ENCODE measurements around the gene ATP4B.
"Not testable (repeated sequence)": the region's sequence is repeated elsewhere in the genome, so short reads cannot be mapped to it uniquely, and the experiment has no call there.

The ATP4B gene

DNA sequence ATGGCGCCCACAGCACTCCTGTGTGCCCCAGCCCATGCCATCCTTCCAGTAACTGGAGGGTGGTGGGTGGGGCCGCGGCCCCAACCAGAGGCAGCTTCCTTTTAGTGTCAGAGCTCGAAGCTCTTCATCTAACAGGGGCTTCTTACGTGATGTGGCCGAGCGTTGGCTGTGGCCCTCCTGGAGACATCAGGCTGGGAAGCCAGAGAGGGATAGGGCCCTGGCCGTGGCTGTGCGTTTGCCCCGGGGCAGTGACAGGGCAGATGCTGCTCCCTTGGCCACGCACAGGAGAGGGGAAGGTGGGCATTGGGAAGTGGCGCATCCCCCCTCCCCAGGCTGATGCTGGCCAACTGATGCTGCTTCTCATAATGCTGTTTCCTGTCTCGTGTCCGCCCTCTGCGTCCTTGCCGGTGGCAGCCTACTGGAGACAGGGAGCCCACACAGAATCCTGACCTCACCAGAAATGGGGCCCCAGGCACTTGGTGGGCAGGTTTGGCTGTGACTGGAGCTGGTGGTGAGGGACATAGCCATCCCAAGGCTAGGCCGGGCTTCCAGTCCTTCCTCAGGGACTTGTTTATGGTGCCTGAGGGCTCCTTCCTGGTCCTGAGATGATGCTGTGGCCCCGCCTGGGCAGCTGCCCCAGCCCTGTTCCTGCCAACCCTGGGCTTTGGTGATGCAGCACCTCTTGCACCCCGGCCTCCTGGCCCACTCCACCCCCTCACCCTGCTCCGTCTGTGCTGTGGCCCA, 34.3 kb downstream of the ATP4B start:
- peak in 1 of 2 experiments; percentile 12 for DNase-seq

DNA sequence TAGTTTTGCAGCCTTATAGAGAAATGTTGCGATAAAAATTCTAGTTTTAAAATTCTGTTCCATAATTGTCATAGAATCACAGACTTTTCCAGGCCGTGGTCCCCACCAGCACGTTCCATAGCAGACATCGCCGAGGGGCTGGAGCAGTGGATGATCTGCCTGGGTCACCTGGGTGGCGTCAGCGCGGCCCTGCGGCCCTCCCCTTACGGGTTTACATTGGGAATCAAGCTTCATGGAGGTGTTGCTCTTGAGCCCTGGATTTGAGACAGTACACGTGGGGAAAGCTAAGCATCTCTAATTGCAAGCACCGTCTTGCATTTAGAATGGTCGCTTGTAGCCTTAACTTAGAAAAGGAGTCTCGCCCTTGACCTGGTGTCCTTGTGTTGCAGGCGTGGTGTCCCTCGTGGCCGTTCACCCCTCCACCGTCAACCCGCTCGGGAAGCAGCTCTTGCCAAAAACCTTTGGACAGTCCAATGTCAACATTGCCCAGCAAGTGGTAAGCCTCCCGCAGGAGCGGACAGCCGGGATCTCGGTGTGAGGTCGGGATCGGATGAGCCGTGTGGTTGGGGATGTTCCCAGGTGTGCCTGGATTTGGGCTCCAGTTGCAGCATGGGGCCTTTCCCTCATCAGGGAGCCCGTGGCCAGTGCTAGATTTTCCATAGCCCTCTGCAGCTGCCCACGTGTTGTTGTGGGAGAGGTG, 35.1 kb downstream of the ATP4B start:
- no peak for DNase-seq

DNA sequence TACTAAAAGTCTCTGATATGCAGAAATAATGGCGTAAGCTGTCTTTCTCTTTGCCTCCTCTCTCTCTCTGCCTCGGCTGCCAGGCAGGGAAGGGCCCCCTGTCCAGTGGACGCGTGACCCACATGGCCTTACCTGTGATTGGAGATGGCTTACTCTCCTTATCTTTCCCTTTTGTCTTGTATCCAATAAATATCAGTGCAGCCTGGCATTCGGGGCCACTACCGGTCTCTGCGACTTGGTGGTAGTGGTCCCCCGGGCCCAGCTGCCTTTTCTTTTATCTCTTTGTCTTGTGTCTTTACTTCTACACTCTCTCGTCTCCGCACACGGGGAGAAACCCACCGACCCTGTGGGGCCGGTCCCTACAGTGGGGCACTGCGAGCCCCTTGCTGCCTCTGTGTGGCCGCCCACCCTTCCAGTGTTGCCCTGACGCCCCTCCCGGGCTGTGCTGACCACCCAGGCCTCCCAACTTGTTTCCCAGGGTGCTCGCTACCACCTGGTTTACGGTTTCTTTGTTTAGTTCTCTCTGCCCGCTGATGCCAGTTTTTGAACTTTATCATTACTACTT, 35.9 kb downstream of the ATP4B start:
- not testable (repeated sequence) for DNase-seq

DNA sequence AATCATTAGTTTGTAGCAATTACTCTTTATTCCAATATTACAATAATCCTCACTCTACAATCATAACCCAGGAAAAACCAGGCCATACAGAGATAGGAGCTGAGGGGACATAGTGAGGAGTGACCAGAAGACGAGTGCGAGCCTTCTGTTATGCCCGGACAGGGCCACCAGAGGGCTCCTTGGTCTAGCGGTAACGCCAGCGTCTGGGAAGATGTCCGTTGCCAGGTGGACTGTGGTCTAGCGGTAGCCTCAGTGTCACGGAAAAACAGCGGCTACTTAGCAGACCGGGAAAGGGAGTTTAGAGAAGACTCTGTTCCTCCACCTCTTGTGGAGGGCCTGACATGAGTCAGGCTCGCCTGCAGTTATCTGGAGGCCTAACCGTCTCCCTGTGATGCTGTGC, 36.5 kb downstream of the ATP4B start:
- DNase-seq = not testable (repeated sequence)

DNA sequence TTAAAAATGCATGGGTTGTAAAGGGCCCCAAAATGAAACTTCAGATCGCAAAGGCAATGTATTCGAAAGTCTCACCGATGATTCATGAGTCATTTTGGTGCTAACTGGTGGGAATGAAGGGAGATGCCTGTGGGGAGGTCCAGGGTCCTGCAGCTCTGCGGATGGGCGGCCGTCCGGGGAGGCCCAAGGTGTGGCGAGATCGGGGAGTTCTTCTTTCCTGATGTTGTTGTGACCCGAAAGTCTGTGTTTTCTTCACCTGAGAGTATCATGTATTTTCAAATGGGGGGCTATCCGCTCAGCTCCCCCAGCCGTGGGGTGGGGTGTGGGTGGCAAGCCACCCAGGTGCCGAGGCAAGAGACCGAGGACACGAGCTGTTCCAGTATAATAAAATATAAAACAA, 37.0 kb downstream of the ATP4B start:
- no peak for DNase-seq

DNA sequence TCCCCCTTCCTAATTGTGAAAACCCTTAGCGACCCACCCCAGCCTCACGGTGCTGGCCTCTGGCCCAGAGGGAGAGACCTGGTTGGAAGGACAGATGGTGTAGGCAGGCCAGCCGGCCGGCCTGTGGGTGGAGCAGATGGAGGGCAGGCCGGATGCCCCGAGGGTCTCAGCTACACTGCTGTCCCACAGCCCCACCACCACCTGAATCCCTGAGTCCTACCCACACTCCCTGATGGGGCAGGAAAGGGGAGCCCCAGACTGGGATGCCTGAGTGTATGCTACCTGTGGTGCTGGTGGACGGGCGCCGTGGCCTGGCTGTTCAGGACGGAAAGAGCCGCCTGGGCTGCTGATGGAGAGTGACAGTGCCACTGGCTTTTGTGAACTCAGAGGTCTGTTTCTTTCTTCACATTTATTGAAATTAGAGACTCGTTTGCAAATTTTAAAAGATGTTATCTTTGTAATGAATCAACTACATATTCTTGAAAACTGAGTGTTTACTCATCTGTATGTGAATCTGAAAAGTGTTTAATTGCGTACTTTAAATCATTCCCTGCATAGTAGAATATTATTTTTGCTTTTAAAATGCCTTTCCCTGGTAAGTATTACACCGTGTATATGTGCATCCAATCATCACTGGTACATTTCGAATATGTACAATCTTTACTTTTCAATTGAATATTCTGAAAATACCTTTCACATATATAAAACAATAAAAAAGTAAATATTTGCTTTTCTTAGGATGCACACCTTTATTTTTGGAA, 37.8 kb downstream of the ATP4B start:
- no peak for DNase-seq

DNA sequence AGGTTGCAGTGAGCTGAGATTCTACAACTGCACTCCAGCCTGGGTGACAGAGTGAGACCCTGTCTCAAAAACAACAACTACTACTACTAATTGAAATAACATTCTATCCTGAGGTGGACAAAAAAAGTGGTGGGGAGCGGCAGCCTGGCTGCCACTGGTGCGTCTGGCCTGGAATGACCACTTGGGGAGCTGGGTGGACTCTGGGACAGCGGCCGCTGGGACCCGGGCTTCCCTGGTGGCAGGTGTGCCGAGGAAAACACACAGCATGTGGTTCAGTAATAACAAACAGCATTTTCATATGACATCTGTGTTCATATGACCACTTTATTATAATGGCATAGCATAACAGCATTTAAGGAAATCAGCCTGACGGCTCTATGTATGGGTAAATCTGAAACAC, 39.5 kb downstream of the ATP4B start:
- DNase-seq = no peak

DNA sequence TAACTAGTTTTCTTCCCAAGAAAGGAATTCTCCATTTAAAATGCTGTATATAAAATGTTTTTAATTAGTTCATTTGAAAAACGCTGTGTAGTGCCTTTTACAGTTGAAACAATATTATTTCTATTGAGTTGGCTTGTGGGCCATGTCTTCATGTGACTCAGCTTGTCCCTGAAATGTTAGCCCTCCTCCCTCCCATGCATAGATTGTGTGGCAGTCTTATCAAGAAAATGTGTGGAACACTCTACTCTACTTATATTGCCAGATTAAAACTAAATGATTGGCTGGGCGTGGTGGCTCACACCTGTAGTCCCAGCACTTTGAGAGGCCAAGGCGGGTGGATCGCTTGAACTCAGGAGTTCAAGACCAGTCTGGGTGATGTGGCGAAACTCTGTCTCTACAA, 40.0 kb downstream of the ATP4B start:
- no peak for DNase-seq

DNA sequence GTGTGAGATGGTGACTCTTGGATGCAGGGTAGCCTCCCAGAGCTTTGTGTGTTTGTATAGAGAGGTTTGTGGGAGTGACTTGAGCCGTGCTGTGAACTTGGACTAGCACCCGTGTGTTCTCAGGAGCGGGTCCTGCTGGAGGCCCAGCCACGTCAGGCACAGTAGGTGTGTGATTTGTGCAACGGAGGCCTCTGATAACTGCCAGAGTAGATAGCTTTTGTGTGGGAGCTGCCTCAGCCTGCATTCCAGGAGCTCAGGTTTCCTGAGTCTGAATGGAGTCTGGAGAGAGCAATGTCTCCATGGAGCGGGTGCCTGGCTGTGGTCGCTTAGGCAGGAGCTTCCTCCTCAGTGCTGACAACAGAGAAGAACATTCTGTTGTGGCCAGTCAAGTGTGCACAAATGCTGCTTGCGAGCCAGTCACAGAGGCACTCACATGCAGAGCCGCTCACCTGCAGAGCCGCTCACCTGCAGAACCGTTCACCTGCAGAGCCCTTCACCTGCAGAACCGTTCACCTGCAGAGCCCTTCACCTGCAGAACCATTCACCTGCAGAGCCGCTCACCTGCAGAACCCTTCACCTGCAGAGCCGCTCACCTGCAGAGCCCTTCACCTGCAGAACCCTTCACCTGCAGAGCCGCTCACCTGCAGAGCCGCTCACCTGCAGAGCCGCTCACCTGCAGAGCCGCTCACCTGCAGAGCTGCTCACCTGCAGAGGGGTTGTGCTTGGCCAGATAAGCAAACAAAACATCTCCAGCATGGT, 40.8 kb downstream of the ATP4B start:
- DNase-seq = peak in 1 of 2 experiments; percentile 20

DNA sequence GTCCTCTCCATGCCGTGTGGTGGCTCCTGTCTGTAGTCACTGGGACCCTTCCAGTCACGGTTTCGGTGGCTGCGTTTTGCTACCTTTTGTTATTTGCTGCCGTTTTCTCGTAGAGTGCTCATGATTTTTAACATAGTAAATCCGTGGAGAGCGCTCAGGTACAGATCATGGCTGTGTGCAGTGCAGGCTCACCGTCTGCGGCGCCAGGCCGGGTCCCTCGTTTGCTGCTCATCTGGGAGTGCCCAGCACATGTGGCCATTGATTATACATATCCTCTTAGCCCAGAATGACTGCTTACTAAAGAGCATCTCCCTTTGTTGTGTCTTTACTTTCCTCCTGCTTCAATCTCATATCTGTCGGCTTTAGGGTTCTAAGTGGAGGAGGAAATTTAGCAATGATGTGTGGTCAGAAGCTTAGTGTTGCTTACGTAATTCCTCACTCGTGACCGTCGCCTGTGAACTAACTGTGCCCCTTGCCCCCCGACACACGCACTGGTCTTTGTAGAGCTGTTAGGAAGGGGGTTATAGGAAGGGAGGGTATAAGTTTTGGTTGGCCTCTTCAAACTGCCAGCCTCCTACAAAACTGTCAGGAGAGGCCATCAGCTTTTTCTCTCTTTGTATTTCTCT, 41.6 kb downstream of the ATP4B start:
- DNase-seq = peak; percentile 95 to 96

DNA sequence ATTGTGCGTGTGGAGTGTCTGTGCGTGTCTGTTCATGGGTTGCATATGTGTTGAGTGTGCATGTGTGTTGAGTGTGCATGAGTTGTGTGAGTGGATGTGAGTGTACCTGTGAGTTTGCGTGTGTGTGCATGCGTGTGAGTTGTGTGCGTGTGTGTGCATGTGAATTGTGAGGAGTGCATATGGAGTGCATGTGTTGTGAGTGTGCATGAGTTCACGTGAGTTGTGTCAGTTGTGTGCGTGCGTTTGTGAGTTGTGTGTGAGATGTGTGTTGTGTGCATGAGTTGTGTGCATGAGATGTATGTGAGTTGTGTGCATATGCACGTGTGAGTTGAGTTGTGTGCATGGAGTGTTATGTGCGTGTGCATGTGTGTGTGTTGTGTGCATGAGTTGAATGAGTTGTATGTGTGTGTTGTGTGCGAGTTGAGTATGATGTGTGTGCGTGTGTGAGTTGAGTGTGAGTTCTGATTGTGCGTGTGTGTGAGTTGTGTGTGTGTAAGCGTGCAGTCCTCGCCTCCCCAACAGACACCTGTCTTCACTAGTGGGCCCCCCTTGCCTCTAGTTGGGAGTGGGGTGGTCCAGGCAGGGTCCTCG, 44.1 kb downstream of the ATP4B start:
- no peak for DNase-seq

DNA sequence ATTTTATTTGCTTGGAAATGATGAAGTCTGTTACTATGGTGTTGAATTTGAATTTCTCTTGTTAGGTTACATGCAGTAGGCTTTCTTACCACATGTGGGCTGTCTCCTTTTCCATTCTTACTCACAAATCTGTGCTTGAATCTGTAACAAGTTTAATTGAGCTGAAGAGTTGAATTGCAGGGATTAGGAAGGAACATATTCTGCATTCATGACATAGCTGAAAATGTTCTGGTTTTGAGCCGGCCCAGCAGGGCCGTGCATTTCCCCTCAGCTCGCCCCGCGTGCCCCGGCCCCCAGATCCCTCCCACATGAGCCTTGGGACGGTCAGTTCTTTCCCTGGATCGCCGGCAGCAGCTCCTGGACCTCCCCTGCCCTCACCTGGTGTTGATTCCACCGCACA, 45.4 kb downstream of the ATP4B start:
- DNase-seq = no peak

DNA sequence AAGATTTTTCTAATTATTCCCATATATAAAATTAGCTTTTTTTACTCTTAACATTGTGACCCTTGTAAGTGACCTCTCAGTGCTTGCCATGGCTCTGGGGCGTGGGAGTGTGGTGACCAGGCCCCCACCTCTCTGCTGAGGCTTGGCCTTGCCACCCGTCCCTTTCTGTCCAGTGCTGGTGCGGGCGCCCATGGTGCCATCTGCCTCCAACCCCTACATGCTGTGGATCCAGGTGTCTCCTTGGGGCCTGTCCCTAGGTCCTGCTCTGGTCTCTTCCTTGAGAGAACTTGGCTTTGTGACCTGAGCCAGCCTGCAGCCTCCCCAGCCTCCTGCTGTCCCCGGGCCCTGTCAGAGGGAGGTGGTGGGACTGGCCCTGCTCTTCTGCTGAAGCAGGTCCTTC, 46.0 kb downstream of the ATP4B start:
- no peak for DNase-seq

DNA sequence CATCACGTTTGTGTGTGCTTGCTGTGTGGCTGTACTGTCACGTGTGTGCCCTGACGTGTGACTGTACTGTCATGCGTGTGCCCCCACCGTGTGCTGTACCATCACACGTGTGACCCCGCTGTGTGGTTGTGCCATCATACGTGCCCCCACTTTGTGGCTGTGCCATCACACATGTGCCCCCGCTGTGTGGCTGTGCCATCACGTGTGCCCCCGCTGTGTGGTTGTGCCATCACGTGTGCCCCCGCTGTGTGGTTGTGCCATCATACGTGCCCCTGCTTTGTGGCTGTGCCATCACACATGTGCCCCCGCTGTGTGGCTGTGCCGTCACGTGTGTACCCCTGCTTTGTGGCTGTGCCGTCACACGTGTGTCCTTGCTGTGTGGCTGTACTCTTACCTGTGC, 47.7 kb downstream of the ATP4B start:
- DNase-seq = no peak

DNA sequence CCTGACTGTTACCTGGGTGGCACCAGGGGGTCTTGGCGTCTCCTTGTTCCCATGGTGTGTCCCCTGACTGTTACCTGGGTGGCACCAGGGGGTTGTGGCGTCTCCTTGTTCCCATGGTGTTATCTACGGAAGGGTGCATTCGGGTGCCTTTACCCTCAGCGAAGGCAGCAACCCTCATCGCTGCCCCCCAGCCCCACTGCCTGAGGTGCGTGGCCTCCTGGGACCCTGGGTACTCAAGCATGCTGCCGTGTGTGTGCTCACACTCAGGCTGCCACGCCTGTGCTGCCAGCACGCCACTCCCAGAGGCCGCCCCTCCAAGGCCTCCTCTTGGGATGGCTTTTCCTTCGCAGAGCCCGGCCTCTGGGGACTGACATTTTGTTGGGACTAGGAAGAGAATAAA, 48.4 kb downstream of the ATP4B start:
- no peak for DNase-seq

DNA sequence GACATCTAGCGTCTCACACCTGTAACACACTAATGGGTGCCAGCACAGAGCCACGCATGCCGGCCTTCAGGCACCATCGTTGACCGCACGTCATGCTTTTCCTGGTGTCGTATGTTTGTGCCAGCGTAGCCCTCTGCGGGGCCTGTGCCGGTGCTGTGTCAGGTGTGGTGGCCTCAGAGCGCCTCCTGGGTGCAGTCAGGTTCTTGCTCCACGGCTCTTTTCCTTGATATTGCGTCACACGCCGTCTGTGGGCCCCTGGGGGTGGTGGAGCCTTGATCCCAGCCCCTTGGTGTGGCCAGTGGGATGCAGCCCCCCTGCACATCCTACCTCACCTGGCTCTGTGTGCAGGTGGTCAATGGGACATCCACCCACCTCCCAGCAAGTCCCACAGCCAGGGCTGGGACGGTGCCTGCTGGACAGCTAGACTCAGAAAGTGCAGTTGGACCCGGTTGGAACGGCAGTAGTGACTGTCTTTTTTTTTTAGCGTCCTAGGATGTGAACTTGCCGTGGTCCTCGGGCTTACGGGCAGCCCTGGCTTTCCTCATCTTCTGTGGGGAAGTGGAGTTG, 48.9 kb downstream of the ATP4B start:
- no peak for DNase-seq

DNA sequence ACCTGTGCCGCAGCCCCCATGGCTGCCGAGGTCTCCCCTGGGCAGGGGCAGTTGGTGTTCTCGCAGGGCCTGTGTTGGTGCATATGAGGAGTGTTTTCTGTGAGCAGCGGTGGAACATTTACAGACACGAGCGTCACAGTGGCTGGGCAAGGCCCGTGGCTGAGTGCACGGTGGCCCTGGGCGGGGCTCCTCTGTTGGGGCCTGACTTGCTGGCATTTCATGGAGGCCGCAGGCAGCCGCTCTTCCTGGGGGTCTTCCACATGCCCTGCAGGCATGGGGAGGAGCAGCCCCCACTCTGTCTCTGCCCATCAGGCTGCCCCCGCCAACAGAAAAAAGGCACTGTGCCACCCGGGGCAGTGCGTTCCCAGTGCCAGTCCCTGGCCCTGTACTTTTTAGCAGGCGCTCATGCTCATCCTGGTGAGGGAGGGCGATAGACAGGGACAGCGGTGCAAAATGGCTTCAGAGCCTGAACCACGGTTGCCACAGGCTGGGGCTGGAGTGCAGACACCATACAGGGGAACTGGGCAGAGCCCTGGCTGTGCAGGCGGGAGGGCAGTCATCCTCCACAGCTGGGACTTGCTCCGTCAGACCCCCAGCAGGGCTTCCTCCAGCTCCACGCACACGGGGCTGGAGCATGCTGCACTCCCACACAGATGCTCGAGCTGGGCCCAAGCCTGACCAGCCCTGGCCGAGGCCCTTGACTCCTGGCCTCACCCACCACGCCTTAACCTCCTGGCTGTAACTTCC, 49.9 kb downstream of the ATP4B start:
- no peak for DNase-seq

DNA sequence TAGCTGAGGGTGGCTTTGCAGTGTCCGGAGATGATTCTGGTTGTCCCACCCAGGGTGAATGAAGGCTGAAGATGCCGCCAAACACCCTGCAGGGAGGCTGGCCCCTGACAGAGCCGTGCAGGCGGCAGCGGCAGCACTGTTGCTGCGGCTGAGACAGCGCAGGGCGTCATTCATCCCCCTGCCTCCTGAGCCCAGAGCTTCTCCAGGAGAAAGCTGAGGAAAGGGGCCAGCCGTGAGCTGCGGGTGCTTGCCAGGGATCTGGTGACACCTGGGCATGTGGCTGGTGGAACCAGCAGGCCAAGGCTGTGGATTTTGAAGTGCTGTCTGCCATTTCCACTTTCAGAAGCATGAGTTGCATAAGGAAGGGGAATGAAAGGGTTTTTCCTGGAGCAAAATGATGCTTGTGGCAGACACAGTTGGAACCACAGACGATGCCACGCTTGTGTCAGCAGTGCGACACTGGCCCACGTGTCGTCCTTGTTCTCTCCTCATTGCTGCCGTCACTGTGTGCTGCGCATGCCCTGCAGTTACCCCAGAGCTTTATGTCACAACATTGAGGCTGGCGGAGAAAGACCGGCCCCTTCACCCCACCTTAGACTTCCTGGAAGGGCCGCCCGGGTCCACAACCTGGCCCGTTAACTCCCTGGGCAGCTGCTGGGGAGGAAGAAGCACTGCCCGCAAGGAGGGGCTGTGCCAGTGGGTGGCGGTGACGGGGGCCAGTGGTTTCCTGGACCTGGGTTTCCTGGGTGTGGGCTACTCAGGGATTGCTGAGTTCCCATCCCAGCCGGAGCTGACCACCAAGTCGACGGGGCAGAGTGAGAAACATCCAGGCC, 50.7 kb downstream of the ATP4B start:
- DNase-seq = no peak

DNA sequence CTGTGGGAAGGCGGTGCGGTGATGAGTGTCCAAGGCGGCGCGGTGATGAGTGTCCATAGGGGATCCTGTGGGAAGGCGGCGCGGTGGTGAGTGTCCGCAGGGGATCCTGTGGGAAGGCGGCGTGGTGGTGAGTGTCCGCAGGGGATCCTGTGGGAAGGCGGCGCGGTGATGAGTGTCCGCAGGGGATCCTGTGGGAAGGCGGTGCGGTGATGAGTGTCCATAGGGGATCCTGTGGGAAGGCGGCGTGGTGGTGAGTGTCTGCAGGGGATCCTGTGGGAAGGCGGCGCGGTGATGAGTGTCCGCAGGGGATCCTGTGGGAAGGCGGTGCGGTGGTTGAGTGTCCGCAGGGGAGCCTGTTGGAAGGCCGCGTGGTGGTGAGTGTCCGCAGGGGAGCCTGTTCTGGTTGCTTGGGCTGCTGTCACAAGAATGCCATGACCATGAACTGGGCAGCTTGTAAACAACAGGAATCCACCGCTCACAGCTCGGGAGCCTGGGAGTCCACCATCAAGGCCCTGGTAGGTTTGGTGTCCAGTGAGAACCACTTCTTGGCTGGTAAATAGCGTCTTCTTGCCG, 52.0 kb downstream of the ATP4B start:
- no peak for DNase-seq

Measured in AML-193 (cell line).